ENCODE results near the gene SRSF11.
A peak's percentile ranks its signal among the peaks of the same experiment; 100 is the strongest.
"Not testable (repeated sequence)": the region's sequence is repeated elsewhere in the genome, so short reads cannot be mapped to it uniquely, and the experiment has no call there.

SRSF11 gene

DNA sequence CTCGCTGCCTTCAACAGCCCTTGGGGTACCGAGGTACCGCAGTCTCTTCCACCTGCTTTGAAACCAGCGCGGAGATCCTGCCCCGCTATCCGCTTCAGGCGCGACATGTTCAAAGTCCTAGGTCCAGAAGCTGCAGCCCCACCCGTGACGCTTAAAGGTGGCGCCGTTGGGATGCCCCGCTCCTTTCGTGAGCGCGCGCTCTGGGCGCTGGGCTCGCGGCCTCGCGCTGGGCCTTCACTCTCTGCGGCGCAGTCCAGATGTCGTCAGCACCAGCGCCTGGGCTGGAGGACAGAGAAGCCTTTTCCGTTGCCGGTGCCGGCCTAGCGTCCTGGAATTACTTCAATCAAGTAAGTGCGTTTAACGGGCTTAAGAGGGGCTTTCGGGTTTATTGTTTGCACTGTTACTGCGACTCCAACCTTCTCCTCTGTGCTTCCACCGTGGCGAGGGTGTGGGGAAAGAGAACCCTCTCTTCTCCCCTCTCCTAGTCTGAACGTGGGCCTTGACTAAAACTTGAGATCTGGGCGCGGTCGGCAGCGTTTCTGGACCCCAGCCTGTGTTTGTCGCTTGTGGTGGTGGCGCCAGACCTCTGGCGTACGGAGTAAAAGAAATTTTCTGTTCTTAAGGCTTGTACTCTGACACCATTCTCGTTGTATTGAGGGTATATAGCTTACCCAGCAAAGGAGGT, 15.6 kb upstream of the SRSF11 start, which contains the start of gene LRRC40:
TSS of gene LRRC40 (minus strand) at position 146 of the 685 bp plus-strand sequence. CDS start at position 107, 39 bp downstream.
- TF ChIP-seq SUZ12 (IDR thresholded peaks at IDR 0.05; ENCODE audit: extremely low read depth, insufficient read depth, insufficient read length) (no peak), ZNF274 (IDR thresholded peaks at IDR 0.05; ENCODE audit: low read depth, low read length) (no peak), YY1 (IDR thresholded peaks at IDR 0.05; ENCODE audit: insufficient read depth, insufficient read length) (no peak)
- H3K36me3 ChIP-seq (ENCODE audit: insufficient read depth, insufficient read length, low read length): peaks cover 45% of the 10 kb centered on the region
- no peaks in the 10 kb centered on the region for H3K9me3 ChIP-seq (ENCODE audit: insufficient read depth, low read length)
- peak within 1 kb of the TSS; percentile 94 for H3K4me3 ChIP-seq (ENCODE audit: insufficient read length, low read depth)
- H3K4me1 ChIP-seq (ENCODE audit: insufficient read depth, insufficient read length): no peaks in the 10 kb centered on the region
- peak; percentile 98 for DNase-seq (ENCODE audit: low read depth, low spot score)
- H3K9ac ChIP-seq (ENCODE audit: insufficient read length, low read depth): peak within 1 kb of the TSS; percentile 94
- H3K27me3 ChIP-seq (ENCODE audit: insufficient read depth, insufficient read length): no peaks in the 10 kb centered on the region

- Histone ChIP-seq H3K9ac (ENCODE audit: insufficient read length, low read depth) (peak overlapping the region; percentile 94), H3K4me3 (ENCODE audit: insufficient read length, low read depth) (peak overlapping the region; percentile 94), H3K36me3 (ENCODE audit: insufficient read depth, insufficient read length, low read length) (peaks cover 44% of the 10 kb centered on the region)
- not testable (repeated sequence) for H3K4me1 ChIP-seq (ENCODE audit: insufficient read depth, insufficient read length); H3K9me3 ChIP-seq (ENCODE audit: insufficient read depth, low read length); DNase-seq (ENCODE audit: low read depth, low spot score); H3K27me3 ChIP-seq (ENCODE audit: insufficient read depth, insufficient read length)
Measured at GRCh38 chr1:70206833-70207232, 14.3 kb upstream of the SRSF11 start.

GRCh38 chr1:70207492-70207891, 13.7 kb upstream of the SRSF11 start:
- TF ChIP-seq YY1 (IDR thresholded peaks at IDR 0.05; ENCODE audit: insufficient read depth, insufficient read length): no peak
- TF ChIP-seq ZNF274 (IDR thresholded peaks at IDR 0.05; ENCODE audit: low read depth, low read length): no peak
- TF ChIP-seq SUZ12 (IDR thresholded peaks at IDR 0.05; ENCODE audit: extremely low read depth, insufficient read depth, insufficient read length): no peak
- no peak for DNase-seq (ENCODE audit: low read depth, low spot score)
- Histone ChIP-seq H3K4me1 (ENCODE audit: insufficient read depth, insufficient read length) (no peaks in the 10 kb centered on the region), H3K4me3 (ENCODE audit: insufficient read length, low read depth) (no peak overlapping the region), H3K9ac (ENCODE audit: insufficient read length, low read depth) (no peak overlapping the region), H3K9me3 (ENCODE audit: insufficient read depth, low read length) (no peaks in the 10 kb centered on the region), H3K27me3 (ENCODE audit: insufficient read depth, insufficient read length) (no peaks in the 10 kb centered on the region), H3K36me3 (ENCODE audit: insufficient read depth, insufficient read length, low read length) (peaks cover 46% of the 10 kb centered on the region)

DNA sequence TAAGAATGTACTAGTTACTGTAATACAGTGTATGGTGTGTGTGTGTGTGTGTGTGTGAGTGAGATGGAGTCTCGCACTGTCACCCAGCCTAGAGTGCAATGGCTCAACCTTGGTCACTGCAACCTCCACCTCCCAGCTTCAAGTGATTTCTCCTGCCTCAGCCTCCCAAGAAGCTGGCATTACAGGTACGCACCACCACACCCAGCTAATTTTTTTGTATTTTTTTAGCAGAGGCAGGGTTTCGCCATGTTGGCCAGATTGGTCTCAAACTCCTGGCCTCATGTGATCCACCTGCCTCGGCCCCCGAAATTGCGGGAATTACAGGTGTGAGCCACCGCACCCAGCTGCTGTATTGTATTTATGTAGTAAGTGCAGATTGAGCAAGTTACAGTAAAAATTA, 12.9 kb upstream of the SRSF11 start:
- TF ChIP-seq YY1 (IDR thresholded peaks at IDR 0.05; ENCODE audit: insufficient read depth, insufficient read length) (no peak), ZNF274 (IDR thresholded peaks at IDR 0.05; ENCODE audit: low read depth, low read length) (no peak), SUZ12 (IDR thresholded peaks at IDR 0.05; ENCODE audit: extremely low read depth, insufficient read depth, insufficient read length) (no peak)
- Histone ChIP-seq H3K27me3 (ENCODE audit: insufficient read depth, insufficient read length) (no peaks in the 10 kb centered on the region), H3K36me3 (ENCODE audit: insufficient read depth, insufficient read length, low read length) (peaks cover 50% of the 10 kb centered on the region), H3K4me3 (ENCODE audit: insufficient read length, low read depth) (no peak overlapping the region), H3K9me3 (ENCODE audit: insufficient read depth, low read length) (no peaks in the 10 kb centered on the region), H3K4me1 (ENCODE audit: insufficient read depth, insufficient read length) (no peaks in the 10 kb centered on the region), H3K9ac (ENCODE audit: insufficient read length, low read depth) (no peak overlapping the region)
- DNase-seq (ENCODE audit: low read depth, low spot score): no peak

GRCh38 chr1:70210820-70211219, 10.4 kb upstream of the SRSF11 start:
- H3K36me3 ChIP-seq (ENCODE audit: insufficient read depth, insufficient read length, low read length): peaks cover 60% of the 10 kb centered on the region
- H3K4me1 ChIP-seq (ENCODE audit: insufficient read depth, insufficient read length): no peaks in the 10 kb centered on the region
- DNase-seq (ENCODE audit: low read depth, low spot score): no peak
- no peak overlapping the region for H3K4me3 ChIP-seq (ENCODE audit: insufficient read length, low read depth)
- no peaks in the 10 kb centered on the region for H3K27me3 ChIP-seq (ENCODE audit: insufficient read depth, insufficient read length)
- no peaks in the 10 kb centered on the region for H3K9me3 ChIP-seq (ENCODE audit: insufficient read depth, low read length)
- TF ChIP-seq ZNF274 (IDR thresholded peaks at IDR 0.05; ENCODE audit: low read depth, low read length) (no peak), SUZ12 (IDR thresholded peaks at IDR 0.05; ENCODE audit: extremely low read depth, insufficient read depth, insufficient read length) (no peak), YY1 (IDR thresholded peaks at IDR 0.05; ENCODE audit: insufficient read depth, insufficient read length) (no peak)
- no peak overlapping the region for H3K9ac ChIP-seq (ENCODE audit: insufficient read length, low read depth)

GRCh38 chr1:70211541-70211940, 9.6 kb upstream of the SRSF11 start:
- H3K9ac ChIP-seq (ENCODE audit: insufficient read length, low read depth): no peak overlapping the region
- DNase-seq (ENCODE audit: low read depth, low spot score): no peak
- no peak overlapping the region for H3K4me3 ChIP-seq (ENCODE audit: insufficient read length, low read depth)
- peaks cover 67% of the 10 kb centered on the region for H3K36me3 ChIP-seq (ENCODE audit: insufficient read depth, insufficient read length, low read length)
- no peaks in the 10 kb centered on the region for H3K9me3 ChIP-seq (ENCODE audit: insufficient read depth, low read length)
- H3K4me1 ChIP-seq (ENCODE audit: insufficient read depth, insufficient read length): no peaks in the 10 kb centered on the region
- TF ChIP-seq SUZ12 (IDR thresholded peaks at IDR 0.05; ENCODE audit: extremely low read depth, insufficient read depth, insufficient read length) (no peak), YY1 (IDR thresholded peaks at IDR 0.05; ENCODE audit: insufficient read depth, insufficient read length) (no peak)
- H3K27me3 ChIP-seq (ENCODE audit: insufficient read depth, insufficient read length): no peaks in the 10 kb centered on the region

- H3K9me3 ChIP-seq (ENCODE audit: insufficient read depth, low read length): no peaks in the 10 kb centered on the region
- no peaks in the 10 kb centered on the region for H3K4me1 ChIP-seq (ENCODE audit: insufficient read depth, insufficient read length)
- H3K4me3 ChIP-seq (ENCODE audit: insufficient read length, low read depth): no peak overlapping the region
- no peaks in the 10 kb centered on the region for H3K27me3 ChIP-seq (ENCODE audit: insufficient read depth, insufficient read length)
- peaks cover 63% of the 10 kb centered on the region for H3K36me3 ChIP-seq (ENCODE audit: insufficient read depth, insufficient read length, low read length)
- DNase-seq (ENCODE audit: low read depth, low spot score): no peak
- no peak overlapping the region for H3K9ac ChIP-seq (ENCODE audit: insufficient read length, low read depth)
- TF ChIP-seq SUZ12 (IDR thresholded peaks at IDR 0.05; ENCODE audit: extremely low read depth, insufficient read depth, insufficient read length): no peak
- no peak for TF ChIP-seq YY1 (IDR thresholded peaks at IDR 0.05; ENCODE audit: insufficient read depth, insufficient read length)
- TF ChIP-seq ZNF274 (IDR thresholded peaks at IDR 0.05; ENCODE audit: low read depth, low read length): no peak
Measured at GRCh38 chr1:70220015-70220414, 1.2 kb upstream of the SRSF11 start.

All from NT2/D1 (cell line).